Ovary (tissue), 9 donors: ENCODE measurements around the gene SLC4A3. TPM values are rescaled to one million over a fixed set of nuclear protein-coding genes. Genes with fewer than 3 reads are reported as not detected.

Source experiments
- DNase-seq, 5 donors: peaks; one replicate each; pipeline ENCODE4 v3.0.0-alpha.2; 2019 to 2020
- H3K27ac ChIP-seq, 2 donors: fragments of 200-600 bp; one replicate each; pipeline versions ENCODE4 v1.5.1 to v1.8.0; 2019 to 2022
- H3K27me3 ChIP-seq: fragments of 200-600 bp; one replicate; pipeline ENCODE4 v1.8.0; 2022
- H3K36me3 ChIP-seq: fragments of 200-600 bp; sonication (generic); one replicate; pipeline ENCODE4 v1.5.1; 2019
- H3K4me1 ChIP-seq: one replicate; pipeline ENCODE4 v1.8.1; 2013; ENCODE audit warnings: mild to moderate bottlenecking, moderate library complexity; ENCODE audit not compliant: insufficient read depth
- H3K4me3 ChIP-seq: fragments of 200-600 bp; sonication (generic); one replicate; pipeline ENCODE4 v1.5.1; 2017
- H3K9me3 ChIP-seq, 2 donors: fragments of 200-600 bp in 1 of 2; sonication (generic) in 1 of 2; one replicate each; pipeline versions ENCODE4 v1.5.1 to v1.8.1; 2013 to 2019; ENCODE audit warnings: mild to moderate bottlenecking in 1 of 2, moderate library complexity in 1 of 2
- EP300 ChIP-seq: sonication (generic); formaldehyde crosslinking; IDR thresholded peaks from one replicate; pipeline ENCODE4 v1.6.1; 2017; ENCODE audit warnings: antibody characterized with exemption
- POLR2A ChIP-seq: fragments of 450-650 bp; IDR thresholded peaks from one replicate; pipeline ENCODE4 v1.6.1; 2017; ENCODE audit warnings: antibody characterized with exemption, mild to moderate bottlenecking, moderate library complexity
- WGBS, 3 donors: extraction: QIAGEN DNeasy Blood & Tissue Kit in 1 of 3; methylation state at CpG; one replicate each; pipeline versions ENCODE4 v1.1.5 to v1.1.7; 2013 to 2017; 5-methylcytosine and 5-hydroxymethylcytosine counted together
- intact Hi-C, 4 donors: fragments of 100-400 bp; cut with DNase I; formaldehyde crosslinking; loops; one replicate each; pipeline versions ENCODE4 v1.11.0 to v1.15.1; 2022 to 2023
- polyA plus RNA-seq, 2 donors: library from polyadenylated mRNA; stranded (reverse); fragments of 200-250 nt in 1 of 2; fragments of 350-450 nt in 1 of 2; fragmentation: Illumina TruSeq in 1 of 2; extraction: RNeasy Lipid Tissue Mini Kit (QIAGEN cat#74804) in 1 of 2; gene quantifications; one replicate each; pipeline ENCODE4 v1.2.3, GENCODE V29; 2013 to 2014
- total RNA-seq, 7 donors: library from RNA; depleted of rRNA in 2 of 7; stranded (reverse); fragments of >200 nt in 2 of 7; fragmentation: NEBNext Ultra II Directional in 3 of 7; extraction: Animal tissue kit (Norgen Biotek cat#: 25700) in 3 of 7; gene quantifications; one replicate each; pipeline versions ENCODE4 v1.1.0 to v1.2.4, GENCODE V29; 2016 to 2023
- TF ChIP-seq, protein P1 (sequence below), 3 donors: fragments of 450-650 bp in 2 of 3; fragments of 200-600 bp in 1 of 3; IDR thresholded peaks; one replicate each; pipeline versions ENCODE4 v1.5.1 to v1.8.0; 2016 to 2022; ENCODE audit warnings: antibody characterized with exemption in 3 of 3, mild to moderate bottlenecking in 1 of 3
- donor health status: DM: no; HTN: no; CAD: no; lungs with moderate emphysema.
- donor health status: DM: no; HTN: no; CAD: no.
- donor health status: Bipolar disorder and iron deficiency.
- donor health status: DM: yes; HTN: yes; CAD: no.
- donor health status: DM: no; HTN: no; CAD: no.
- donor health status: DM: yes; HTN: yes; CAD: no.

Gene SLC4A3
- total and polyA plus RNA-seq, 9 donors, result 5.3 to 232 (median 98.5) TPM

DNA sequence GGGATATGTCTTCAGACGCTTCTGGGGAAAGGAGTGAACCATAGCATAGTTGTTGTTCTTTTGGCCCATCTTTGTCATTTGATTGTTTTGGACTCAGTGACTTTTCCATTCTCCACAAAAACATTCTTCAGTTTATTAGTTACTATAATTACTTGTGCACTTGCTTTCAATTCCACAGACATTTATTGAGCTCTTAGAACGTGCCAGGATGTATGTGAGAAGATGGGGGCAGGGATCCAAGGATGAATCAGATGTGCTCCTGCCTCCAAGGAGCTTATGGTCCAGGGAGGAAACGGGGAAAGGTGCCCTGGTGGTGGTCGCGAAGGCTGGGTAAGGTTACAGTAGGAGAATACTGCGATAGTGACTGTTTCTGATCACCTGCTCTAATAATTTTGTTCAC, 6.9 kb upstream of the SLC4A3 start:
- intact Hi-C loops, result no loop called here
- DNase-seq, result no peak
- TF ChIP-seq, protein P1, sequence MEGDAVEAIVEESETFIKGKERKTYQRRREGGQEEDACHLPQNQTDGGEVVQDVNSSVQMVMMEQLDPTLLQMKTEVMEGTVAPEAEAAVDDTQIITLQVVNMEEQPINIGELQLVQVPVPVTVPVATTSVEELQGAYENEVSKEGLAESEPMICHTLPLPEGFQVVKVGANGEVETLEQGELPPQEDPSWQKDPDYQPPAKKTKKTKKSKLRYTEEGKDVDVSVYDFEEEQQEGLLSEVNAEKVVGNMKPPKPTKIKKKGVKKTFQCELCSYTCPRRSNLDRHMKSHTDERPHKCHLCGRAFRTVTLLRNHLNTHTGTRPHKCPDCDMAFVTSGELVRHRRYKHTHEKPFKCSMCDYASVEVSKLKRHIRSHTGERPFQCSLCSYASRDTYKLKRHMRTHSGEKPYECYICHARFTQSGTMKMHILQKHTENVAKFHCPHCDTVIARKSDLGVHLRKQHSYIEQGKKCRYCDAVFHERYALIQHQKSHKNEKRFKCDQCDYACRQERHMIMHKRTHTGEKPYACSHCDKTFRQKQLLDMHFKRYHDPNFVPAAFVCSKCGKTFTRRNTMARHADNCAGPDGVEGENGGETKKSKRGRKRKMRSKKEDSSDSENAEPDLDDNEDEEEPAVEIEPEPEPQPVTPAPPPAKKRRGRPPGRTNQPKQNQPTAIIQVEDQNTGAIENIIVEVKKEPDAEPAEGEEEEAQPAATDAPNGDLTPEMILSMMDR (IDR thresholded peaks at IDR 0.05), result no peak
- no peaks in the 10 kb centered on the region for H3K27me3 ChIP-seq
- H3K27ac ChIP-seq, result no peak overlapping the region
- no peaks in the 10 kb centered on the region for H3K9me3 ChIP-seq
- H3K36me3 ChIP-seq, result no peaks in the 10 kb centered on the region
- WGBS, 3 donors, result 85 to 92% (median 91%) methylated on average over 6 of the region's 6 CpGs
- H3K4me1 ChIP-seq, result no peaks in the 10 kb centered on the region
- no peak overlapping the region for H3K4me3 ChIP-seq

DNA sequence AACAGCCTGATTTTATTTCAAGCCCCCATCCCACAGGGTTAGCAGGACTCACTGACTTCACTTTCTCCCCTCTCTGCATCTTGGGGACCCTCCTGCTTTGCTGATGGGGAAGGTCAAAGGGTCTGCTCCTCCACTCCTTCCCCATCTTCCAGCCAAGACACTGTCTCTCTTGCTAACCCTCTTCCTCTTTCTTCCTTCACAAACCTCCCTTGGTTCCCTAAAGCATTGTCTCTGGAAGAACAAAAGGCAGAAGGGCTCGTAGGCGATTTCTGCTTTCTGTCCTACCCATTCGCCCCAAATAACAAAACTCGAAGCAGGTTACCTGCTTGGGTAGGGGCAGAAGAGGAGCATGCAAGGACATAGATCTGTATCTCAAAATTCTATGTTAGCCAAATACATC, 5.5 kb upstream of the SLC4A3 start:
- no peaks in the 10 kb centered on the region for H3K9me3 ChIP-seq
- WGBS, 3 donors, result 84 to 93% (median 89%) methylated on average over 4 of the region's 4 CpGs
- H3K4me3 ChIP-seq, result no peak overlapping the region
- no peaks in the 10 kb centered on the region for H3K27me3 ChIP-seq
- TF ChIP-seq EP300 (no peak), POLR2A (no peak)
- TF ChIP-seq, protein P1 (IDR thresholded peaks at IDR 0.05), result no peak
- H3K27ac ChIP-seq, result no peak overlapping the region
- intact Hi-C loops, result no loop called here
- H3K4me1 ChIP-seq, result peaks cover 5% of the 10 kb centered on the region
- H3K36me3 ChIP-seq, result no peaks in the 10 kb centered on the region
- peak in 1 of 5 donors; percentile 2 for DNase-seq

DNA sequence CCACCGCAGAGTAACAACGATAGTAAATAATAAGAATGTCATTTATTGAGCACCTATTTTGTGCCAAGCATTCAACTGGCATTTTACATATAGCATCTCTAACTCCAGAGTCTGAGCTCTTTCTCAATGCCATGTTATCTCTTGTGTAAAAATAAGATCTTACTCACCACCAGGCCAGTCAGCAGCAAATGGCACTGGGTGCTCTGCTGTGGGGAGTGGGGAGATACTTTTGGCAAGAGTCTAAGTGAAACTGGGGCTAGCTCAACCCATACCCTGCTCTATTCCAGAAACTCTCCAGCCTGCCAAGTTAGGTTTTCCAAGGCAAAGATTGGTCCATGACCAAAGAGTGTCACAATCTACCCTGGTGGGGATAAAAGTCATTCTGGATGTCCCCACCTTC, 5.0 kb upstream of the SLC4A3 start:
- intact Hi-C loops, result no loop called here
- Histone ChIP-seq H3K36me3 (no peaks in the 10 kb centered on the region), H3K27me3 (no peaks in the 10 kb centered on the region), H3K4me3 (no peak overlapping the region), H3K9me3 (no peaks in the 10 kb centered on the region), H3K27ac (no peak overlapping the region), H3K4me1 (peaks cover 6% of the 10 kb centered on the region)
- no peak for TF ChIP-seq EP300
- TF ChIP-seq, protein P1 (IDR thresholded peaks at IDR 0.05), result no peak
- TF ChIP-seq POLR2A, result no peak
- 89 to 96% (median 95%) methylated on average over 2 of the region's 2 CpGs for WGBS, 3 donors
- peak in 1 of 5 donors; percentile 5 for DNase-seq

DNA sequence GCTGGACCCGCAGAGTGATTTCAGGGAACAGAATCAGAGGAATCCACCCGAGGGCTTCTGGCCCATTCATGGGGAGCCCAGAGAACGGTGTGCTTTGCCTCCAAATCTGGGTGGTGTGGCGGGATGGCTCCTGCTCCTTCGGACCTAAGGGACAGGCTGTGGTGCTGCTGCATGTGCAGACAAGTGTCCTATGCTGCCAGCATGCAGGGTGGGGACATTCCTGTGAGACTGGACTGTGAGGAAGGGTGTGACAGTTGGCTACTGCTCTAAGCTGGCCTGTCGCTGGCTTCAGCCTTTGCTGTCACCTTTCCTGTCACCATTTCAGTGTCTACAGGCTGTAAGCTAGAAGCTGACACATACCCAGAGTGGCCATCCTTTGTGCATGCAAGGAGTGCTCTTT, 2.9 kb upstream of the SLC4A3 start:
- H3K4me3 ChIP-seq, result no peak overlapping the region
- no peaks in the 10 kb centered on the region for H3K27me3 ChIP-seq
- WGBS, 3 donors, result 89 to 96% (median 92%) methylated on average over 6 of the region's 6 CpGs
- no peaks in the 10 kb centered on the region for H3K9me3 ChIP-seq
- no peaks in the 10 kb centered on the region for H3K36me3 ChIP-seq
- no peak overlapping the region for H3K27ac ChIP-seq
- DNase-seq, result peak in 1 of 5 donors; percentile 14
- intact Hi-C loops, result no loop called here
- H3K4me1 ChIP-seq, result peaks cover 12% of the 10 kb centered on the region
- TF ChIP-seq, protein P1 (IDR thresholded peaks at IDR 0.05), result no peak
- TF ChIP-seq EP300 (no peak), POLR2A (no peak)
